Ascending aorta (tissue), 2 donors: ENCODE data around the gene REELD1. TPM values are rescaled to one million over a fixed set of nuclear protein-coding genes. Genes with fewer than 3 reads are reported as not detected.

ENCODE experiments used
- DNase-seq, 2 donors: peaks; one replicate each; pipeline ENCODE4 v3.0.0-alpha.2; 2019; ENCODE audit warnings: low spot score in 2 of 2
- H3K27ac ChIP-seq, 2 donors: fragments of 200-600 bp; sonication (generic); one replicate each; pipeline ENCODE4 v1.5.1; 2016 to 2017; ENCODE audit warnings: mild to moderate bottlenecking in 1 of 2
- H3K27me3 ChIP-seq: fragments of 200-600 bp; sonication (generic); one replicate; pipeline ENCODE4 v1.5.1; 2017
- H3K36me3 ChIP-seq, 2 donors: fragments of 200-600 bp; sonication (generic); one replicate each; pipeline ENCODE4 v1.5.1; 2016
- H3K4me1 ChIP-seq, 2 donors: fragments of 200-600 bp; sonication (generic); one replicate each; pipeline ENCODE4 v1.5.1; 2016 to 2017; ENCODE audit warnings: mild to moderate bottlenecking in 1 of 2
- H3K4me3 ChIP-seq, 2 donors: fragments of 200-600 bp; sonication (generic); one replicate each; pipeline ENCODE4 v1.5.1; 2016 to 2017; ENCODE audit warnings: mild to moderate bottlenecking in 1 of 2
- H3K9me3 ChIP-seq, 2 donors: fragments of 200-600 bp; sonication (generic); one replicate each; pipeline ENCODE4 v1.5.1; 2016
- CTCF ChIP-seq, 3 experiments: fragments of 200-600 bp in 2 of 3; fragments of 450-650 bp in 1 of 3; sonication (generic) in 2 of 3; IDR thresholded peaks; one replicate each; pipeline ENCODE4 v1.5.1; 2016 to 2019; ENCODE audit warnings: antibody characterized with exemption in 3 of 3, mild to moderate bottlenecking in 1 of 3, moderate library complexity in 1 of 3
- intact Hi-C: fragments of 100-400 bp; cut with DNase I; formaldehyde crosslinking; loops from one replicate; pipeline ENCODE4 v1.15.1; 2023
- total RNA-seq: library from RNA; depleted of rRNA; stranded (reverse); fragments of >200 nt; gene quantifications from one replicate; pipeline ENCODE4 v1.1.0, GENCODE V29; 2016

Gene REELD1
- total RNA-seq, 1 donor from 2014 or later: not detected

- no peaks in the 10 kb centered on the region for H3K27me3 ChIP-seq
- peak overlapping the region in 1 of 2 donors; percentile 4 for H3K27ac ChIP-seq
- intact Hi-C loops: no loop called here
- H3K36me3 ChIP-seq: no peaks in the 10 kb centered on the region
- DNase-seq: no peak
- peaks cover 2 to 5% of the 10 kb centered on the region in 2 donors for H3K9me3 ChIP-seq
- no peaks in the 10 kb centered on the region for H3K4me1 ChIP-seq
- TF ChIP-seq CTCF (IDR thresholded peaks at IDR 0.05): no peak
- H3K4me3 ChIP-seq: no peak overlapping the region
These were observed 21.9 kb downstream of the REELD1 start for GRCh38 chr4:146236216-146236615.

- intact Hi-C loops: no loop called here
- peaks cover 2 to 5% of the 10 kb centered on the region in 2 donors for H3K9me3 ChIP-seq
- H3K4me1 ChIP-seq: peaks cover 0 to under 1% of the 10 kb centered on the region in 2 donors
- no peaks in the 10 kb centered on the region for H3K27me3 ChIP-seq
- no peak for TF ChIP-seq CTCF (IDR thresholded peaks at IDR 0.05)
- H3K27ac ChIP-seq: no peak overlapping the region
- no peaks in the 10 kb centered on the region for H3K36me3 ChIP-seq
- no peak overlapping the region for H3K4me3 ChIP-seq
- DNase-seq: no peak
These were observed 22.8 kb downstream of the REELD1 start for GRCh38 chr4:146237092-146237491.

GRCh38 chr4:146238107-146238506, 23.8 kb downstream of the REELD1 start:
- Histone ChIP-seq H3K27me3 (no peaks in the 10 kb centered on the region), H3K9me3 (no peaks in the 10 kb centered on the region), H3K4me3 (no peak overlapping the region), H3K36me3 (no peaks in the 10 kb centered on the region), H3K4me1 (peaks cover under 1 to 9% of the 10 kb centered on the region in 2 donors), H3K27ac (no peak overlapping the region)
- TF ChIP-seq CTCF (IDR thresholded peaks at IDR 0.05): no peak
- DNase-seq: no peak
- intact Hi-C loops: no loop called here

GRCh38 chr4:146243141-146243882, 29.0 kb downstream of the REELD1 start:
- intact Hi-C loops: loop anchor here (2.0 kb wide), 1 partner anchor 93 kb away; no protein-coding TSS in a partner anchor
- Histone ChIP-seq H3K27me3 (no peaks in the 10 kb centered on the region), H3K4me3 (no peak overlapping the region), H3K27ac (peak overlapping the region; percentile 89 to 95), H3K36me3 (no peaks in the 10 kb centered on the region), H3K9me3 (no peaks in the 10 kb centered on the region), H3K4me1 (peaks cover 20 to 33% of the 10 kb centered on the region in 2 donors)
- peak in 2 of 3 experiments; percentile 24 to 28 for TF ChIP-seq CTCF (IDR thresholded peaks at IDR 0.05)
- DNase-seq: no peak

- TF ChIP-seq CTCF (IDR thresholded peaks at IDR 0.05): no peak
- Histone ChIP-seq H3K4me1 (peaks cover 20 to 33% of the 10 kb centered on the region in 2 donors), H3K9me3 (no peaks in the 10 kb centered on the region), H3K27me3 (no peaks in the 10 kb centered on the region), H3K27ac (peak overlapping the region; percentile 38 to 95), H3K36me3 (no peaks in the 10 kb centered on the region), H3K4me3 (no peak overlapping the region)
- DNase-seq: no peak
- intact Hi-C loops: loop anchor here (2.0 kb wide), 1 partner anchor 93 kb away; no protein-coding TSS in a partner anchor
These were observed 29.5 kb downstream of the REELD1 start for GRCh38 chr4:146243883-146244277.
